EL (cell line): ENCODE results near the gene PARP11.

ENCODE experiments used
- DNase-seq: peaks from one replicate; pipeline ENCODE4 v3.0.0-alpha.2; 2016

The PARP11 gene

DNA sequence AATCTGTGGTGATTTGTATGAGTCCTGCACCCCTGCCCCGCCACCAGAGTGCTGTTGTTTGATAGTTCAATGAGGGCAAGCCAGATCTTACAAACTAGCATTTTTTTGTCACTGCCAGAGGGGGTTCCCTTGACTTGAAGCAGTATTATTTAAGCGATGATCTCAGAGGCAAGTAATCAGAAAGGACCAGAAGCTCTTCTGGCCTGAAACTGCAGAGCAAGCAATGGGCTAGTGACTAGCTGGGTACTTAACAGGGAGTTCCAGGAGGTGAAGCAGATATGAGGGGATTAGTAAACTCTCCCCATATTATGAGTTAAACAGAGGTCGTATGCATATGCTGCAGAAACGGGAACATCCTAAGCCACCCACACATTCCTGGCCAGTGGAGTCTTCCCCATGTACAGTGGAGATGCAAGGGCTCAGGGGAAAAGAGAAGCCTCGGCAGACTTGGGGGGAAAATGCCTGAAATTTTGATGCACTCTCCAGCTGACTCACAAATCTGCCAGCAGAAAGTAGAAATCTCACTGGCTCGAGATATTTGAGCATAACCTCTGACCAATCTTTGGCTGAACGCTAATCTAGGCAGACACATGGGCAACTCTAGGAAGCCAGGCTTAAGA, 112.0 kb downstream of the PARP11 start:
- DNase-seq, result no peak

DNA sequence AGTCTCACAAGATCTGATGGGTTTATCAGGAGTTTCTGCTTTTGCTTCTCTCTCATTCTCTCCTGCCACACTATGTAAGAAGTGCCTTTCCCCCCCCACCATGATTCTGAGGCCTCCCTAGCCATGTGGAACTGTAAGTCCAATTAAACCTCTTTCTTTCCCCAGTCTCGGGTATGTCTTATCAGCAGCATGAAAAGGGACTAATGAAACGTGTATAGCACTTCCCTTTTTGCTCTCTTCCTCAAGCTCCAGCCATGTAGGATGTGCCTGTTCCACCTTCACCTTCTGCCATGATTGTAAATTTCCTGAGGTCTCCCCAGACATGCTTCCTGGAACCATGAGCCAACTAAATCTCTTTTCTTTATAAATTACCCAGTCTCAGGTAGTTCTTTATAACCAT, 113.3 kb downstream of the PARP11 start:
- DNase-seq, result no peak
